Transverse colon (tissue), 4 donors: ENCODE measurements around the gene TAC4. TPM values are rescaled to one million over a fixed set of nuclear protein-coding genes. Genes with fewer than 3 reads are reported as not detected.

ENCODE experiments used
- DNase-seq: peaks from one replicate; pipeline ENCODE4 v3.0.0-alpha.2; 2019
- H3K27ac ChIP-seq, 4 donors: fragments of 200-600 bp; sonication (generic); 2 replicates each; pipeline ENCODE4 v1.5.1; 2016 to 2018; ENCODE audit warnings: inconsistent platforms in 4 of 4
- H3K27me3 ChIP-seq: fragments of 200-600 bp; sonication (generic); 2 replicates; pipeline ENCODE4 v1.5.1; 2017; ENCODE audit warnings: inconsistent platforms
- H3K36me3 ChIP-seq, 4 donors: fragments of 200-600 bp; sonication (generic); 2 replicates each; pipeline ENCODE4 v1.5.1; 2017 to 2019; ENCODE audit warnings: inconsistent platforms in 4 of 4
- H3K4me1 ChIP-seq, 4 donors: fragments of 200-600 bp; sonication (generic); 2 replicates each; pipeline ENCODE4 v1.5.1; 2017 to 2020; ENCODE audit warnings: inconsistent platforms in 4 of 4
- H3K4me3 ChIP-seq, 4 donors: fragments of 200-600 bp; sonication (generic); 1 replicate in 1 of 4; 2 replicates in 3 of 4; pipeline versions ENCODE4 v1.5.1 to v1.6.1; 2017 to 2019; ENCODE audit warnings: inconsistent platforms in 4 of 4
- H3K9me3 ChIP-seq, 2 donors: fragments of 200-600 bp; sonication (generic); 2 replicates each; pipeline ENCODE4 v1.5.1; 2017 to 2019; ENCODE audit warnings: inconsistent platforms in 2 of 2
- EP300 ChIP-seq: sonication (generic); formaldehyde crosslinking; IDR thresholded peaks from one replicate; pipeline ENCODE4 v1.6.1; 2017; ENCODE audit warnings: antibody characterized with exemption, low read depth
- POLR2A ChIP-seq: fragments of 450-650 bp; IDR thresholded peaks from one replicate; pipeline ENCODE4 v1.6.1; 2016; ENCODE audit warnings: antibody characterized with exemption, mild to moderate bottlenecking, moderate library complexity
- POLR2AphosphoS5 ChIP-seq, 3 donors: sonication (generic); formaldehyde crosslinking; IDR thresholded peaks; one replicate each; pipeline ENCODE4 v1.6.1; 2016; ENCODE audit warnings: antibody characterized with exemption in 3 of 3
- WGBS, 2 donors: methylation state at CpG; one replicate each; pipeline ENCODE4 v1.1.5; 2018; ENCODE audit warnings: low coverage in 1 of 2; 5-methylcytosine and 5-hydroxymethylcytosine counted together
- in situ Hi-C, 4 donors: fragments of 200-750 bp; cut with MboI; loops; one replicate each; pipeline versions ENCODE4 v1.15.0 to v1.15.1; 2017; ENCODE audit warnings: low sequenced_read_pairs in 3 of 4, low pct_ligation_motif_present in 1 of 4, low pct_unique_long_range_greater_than_20kb in 1 of 4
- intact Hi-C: fragments of 100-400 bp; cut with DNase I; formaldehyde crosslinking; loops from one replicate; pipeline ENCODE4 v1.15.1; 2023; ENCODE audit warnings: low total_unique reads
- total RNA-seq, 4 donors: library from RNA; depleted of rRNA; stranded (reverse); fragments of >200 nt; gene quantifications; one replicate each; pipeline ENCODE4 v1.1.0, GENCODE V29; 2016
- TF ChIP-seq, protein P1 (sequence below), 5 experiments: fragments of 200-600 bp in 3 of 5; fragments of 450-650 bp in 2 of 5; sonication (generic) in 3 of 5; IDR thresholded peaks; 1 replicate in 2 of 5; 2 replicates in 3 of 5; pipeline ENCODE4 v1.5.1; 2016 to 2017; ENCODE audit warnings: antibody characterized with exemption in 5 of 5, inconsistent platforms in 3 of 5, mild to moderate bottlenecking in 2 of 5, moderate library complexity in 1 of 5

The TAC4 gene
- total RNA-seq, 4 donors from 2014 or later, result not detected

DNA sequence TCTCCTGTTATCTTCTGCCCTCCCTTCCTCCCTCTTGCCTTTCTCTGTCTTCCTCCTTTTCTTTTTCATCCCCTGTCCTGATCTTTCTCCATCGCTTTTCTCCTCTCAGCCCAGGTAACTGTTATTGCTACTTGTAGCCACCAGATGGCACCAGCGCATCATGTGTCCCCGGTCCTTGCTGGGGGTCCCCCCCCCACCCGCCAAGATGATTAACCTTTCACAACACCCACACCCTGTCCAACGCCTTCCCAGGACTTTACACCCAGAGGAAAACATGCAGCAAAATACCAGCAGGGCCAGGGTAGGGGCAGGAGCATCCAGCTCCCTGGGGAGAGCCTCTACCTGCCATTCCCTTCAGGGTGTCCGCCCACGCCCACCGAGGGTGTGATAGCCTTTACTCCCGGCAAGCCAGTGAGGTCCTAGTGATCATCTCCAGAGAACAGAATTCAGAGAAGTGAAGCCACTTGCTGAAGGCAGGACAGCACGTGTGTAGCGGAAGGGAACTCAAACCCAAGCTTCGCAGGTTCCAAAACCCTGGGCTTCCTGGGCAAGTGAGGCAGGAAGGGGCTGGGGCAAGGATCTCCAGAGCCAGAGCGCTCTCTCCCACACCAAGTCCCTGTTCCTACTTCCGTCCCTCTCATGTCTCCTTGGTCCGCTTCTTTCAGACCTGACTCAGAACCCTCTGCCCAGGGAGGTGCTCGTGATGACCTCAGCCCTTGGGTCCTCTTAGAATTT is 13.4 kb upstream of the TAC4 start:
- Histone ChIP-seq H3K36me3 (no peaks in the 10 kb centered on the region), H3K4me3 (no peak overlapping the region), H3K9me3 (no peaks in the 10 kb centered on the region), H3K4me1 (peaks cover 0 to 3% (median 1%) of the 10 kb centered on the region in 4 donors), H3K27me3 (peaks cover 15% of the 10 kb centered on the region), H3K27ac (no peak overlapping the region)
- in situ Hi-C loops, result loop anchor here (5.0 to 25.0 kb wide), 3 partner anchors 133 to 299 kb away; partner anchors contain the start of gene DLX3 (in 1 of the 4)
- TF ChIP-seq, protein P1, sequence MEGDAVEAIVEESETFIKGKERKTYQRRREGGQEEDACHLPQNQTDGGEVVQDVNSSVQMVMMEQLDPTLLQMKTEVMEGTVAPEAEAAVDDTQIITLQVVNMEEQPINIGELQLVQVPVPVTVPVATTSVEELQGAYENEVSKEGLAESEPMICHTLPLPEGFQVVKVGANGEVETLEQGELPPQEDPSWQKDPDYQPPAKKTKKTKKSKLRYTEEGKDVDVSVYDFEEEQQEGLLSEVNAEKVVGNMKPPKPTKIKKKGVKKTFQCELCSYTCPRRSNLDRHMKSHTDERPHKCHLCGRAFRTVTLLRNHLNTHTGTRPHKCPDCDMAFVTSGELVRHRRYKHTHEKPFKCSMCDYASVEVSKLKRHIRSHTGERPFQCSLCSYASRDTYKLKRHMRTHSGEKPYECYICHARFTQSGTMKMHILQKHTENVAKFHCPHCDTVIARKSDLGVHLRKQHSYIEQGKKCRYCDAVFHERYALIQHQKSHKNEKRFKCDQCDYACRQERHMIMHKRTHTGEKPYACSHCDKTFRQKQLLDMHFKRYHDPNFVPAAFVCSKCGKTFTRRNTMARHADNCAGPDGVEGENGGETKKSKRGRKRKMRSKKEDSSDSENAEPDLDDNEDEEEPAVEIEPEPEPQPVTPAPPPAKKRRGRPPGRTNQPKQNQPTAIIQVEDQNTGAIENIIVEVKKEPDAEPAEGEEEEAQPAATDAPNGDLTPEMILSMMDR (IDR thresholded peaks at IDR 0.05), result peak; percentile 81 to 89 (median 87)
- TF ChIP-seq POLR2A (no peak), POLR2AphosphoS5 (IDR thresholded peaks at IDR 0.05) (no peak), EP300 (no peak)
- intact Hi-C loops, result loop anchor here (5.0 to 10.0 kb wide), 2 partner anchors 136 to 213 kb away; partner anchors contain the start of gene DLX3
- peak; percentile 25 for DNase-seq
- 33 to 39% methylated on average over 8 to 16 of the region's 16 CpGs for WGBS, 2 donors

DNA sequence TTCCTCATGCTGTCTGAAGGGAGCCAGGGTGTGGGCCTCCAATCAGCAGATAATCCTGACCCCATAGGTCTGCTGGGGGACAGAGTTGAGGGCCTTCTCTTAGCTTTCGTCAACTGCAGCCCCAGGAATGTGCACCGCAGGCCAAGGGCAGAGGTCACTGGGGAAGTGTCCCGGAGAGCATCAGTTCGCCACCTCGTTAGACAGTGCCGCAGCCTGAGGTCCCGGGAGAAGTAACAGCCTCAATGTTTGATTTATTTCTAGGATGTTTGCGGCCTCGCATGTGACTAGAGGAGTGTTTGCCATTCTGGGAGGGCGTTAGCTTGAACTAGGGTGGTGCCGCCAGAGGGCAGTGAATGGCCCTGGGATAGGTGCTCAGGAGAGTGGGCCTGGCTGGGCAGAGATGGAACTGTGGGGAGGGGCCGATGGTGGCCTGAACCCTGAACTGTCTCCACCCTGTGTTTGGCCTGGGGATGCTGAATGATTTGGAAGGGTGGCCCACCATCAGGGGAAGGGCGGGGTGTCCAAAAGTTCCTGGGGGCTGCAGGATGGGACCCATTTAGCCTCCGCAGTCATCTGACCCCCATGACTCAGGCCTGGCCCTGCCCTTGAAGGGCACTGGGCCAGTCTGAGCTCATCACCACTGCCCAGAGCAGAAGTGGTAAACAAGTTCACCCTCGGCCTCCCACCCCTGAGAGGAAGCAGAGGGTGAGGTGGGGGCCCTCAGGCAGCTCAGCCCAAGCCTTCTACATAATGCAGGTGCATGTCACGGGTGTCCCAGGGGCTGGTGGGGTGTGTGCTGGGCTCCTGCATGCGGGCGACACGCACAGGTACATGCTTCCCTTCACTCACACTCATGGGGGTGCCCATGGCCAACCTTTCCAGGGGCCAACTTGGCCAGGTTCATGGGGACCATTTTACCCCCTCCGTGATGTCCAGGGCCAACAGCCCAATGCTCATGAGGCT is 12.4 kb upstream of the TAC4 start:
- H3K9me3 ChIP-seq, result no peaks in the 10 kb centered on the region
- in situ Hi-C loops, result loop anchor here (5.0 to 25.0 kb wide), 3 partner anchors 135 to 298 kb away; partner anchors contain the start of gene DLX3 (in 1 of the 4)
- TF ChIP-seq, protein P1 (IDR thresholded peaks at IDR 0.05), result no peak
- TF ChIP-seq EP300 (no peak), POLR2AphosphoS5 (IDR thresholded peaks at IDR 0.05) (no peak), POLR2A (no peak)
- intact Hi-C loops, result loop anchor here (5.0 to 10.0 kb wide), 2 partner anchors 137 to 215 kb away; partner anchors contain the start of gene DLX3
- 63% methylated on average over 16 of the region's 20 CpGs; no CpG with 5 or more reads in 1 of the 2 donors for WGBS, 2 donors
- no peaks in the 10 kb centered on the region for H3K36me3 ChIP-seq
- DNase-seq, result peak; percentile 14
- no peak overlapping the region for H3K27ac ChIP-seq
- peaks cover 0 to 3% (median 1%) of the 10 kb centered on the region in 4 donors for H3K4me1 ChIP-seq
- H3K4me3 ChIP-seq, result no peak overlapping the region
- peaks cover 15% of the 10 kb centered on the region for H3K27me3 ChIP-seq

DNA sequence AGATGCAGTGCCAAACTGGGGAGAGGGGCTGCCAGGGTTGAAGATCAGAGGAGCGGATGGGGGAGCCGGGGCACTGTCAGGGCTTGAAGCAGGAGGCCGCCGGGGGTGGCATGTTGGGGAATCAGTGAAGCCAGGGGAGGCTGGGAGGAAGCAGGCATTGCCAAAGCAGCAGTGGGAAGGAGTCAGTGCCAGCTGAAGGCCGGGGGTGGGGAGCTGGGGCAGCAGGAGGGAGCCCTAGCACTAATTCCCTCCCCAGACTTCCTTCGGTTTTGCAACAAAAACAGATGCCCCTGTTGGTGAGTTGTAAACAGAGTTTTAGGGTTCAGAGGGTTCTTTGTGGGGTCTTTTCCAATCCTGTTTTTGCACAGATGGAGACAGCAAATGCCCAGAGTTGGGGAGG is 10.9 kb upstream of the TAC4 start:
- intact Hi-C loops (no loop called here), in situ Hi-C loops (loop anchor here in 1 of 4 donors (25.0 kb wide), 1 partner anchor 296 kb away; no protein-coding TSS in a partner anchor)

More for the DNA sequence above, 10.9 kb upstream of the TAC4 start:
- H3K4me1 ChIP-seq, result peaks cover 0 to 3% (median 1%) of the 10 kb centered on the region in 4 donors
- no peak for DNase-seq
- TF ChIP-seq EP300 (no peak), POLR2AphosphoS5 (IDR thresholded peaks at IDR 0.05) (no peak), POLR2A (no peak)
- TF ChIP-seq, protein P1 (IDR thresholded peaks at IDR 0.05), result no peak
- 64 to 80% methylated on average over 4 to 6 of the region's 6 CpGs for WGBS, 2 donors
- H3K9me3 ChIP-seq, result no peaks in the 10 kb centered on the region
- no peaks in the 10 kb centered on the region for H3K36me3 ChIP-seq
- no peak overlapping the region for H3K27ac ChIP-seq
- no peak overlapping the region for H3K4me3 ChIP-seq
- peaks cover 16% of the 10 kb centered on the region for H3K27me3 ChIP-seq
